ENCODE measurements around the gene G6PC3.

G6PC3 gene

DNA sequence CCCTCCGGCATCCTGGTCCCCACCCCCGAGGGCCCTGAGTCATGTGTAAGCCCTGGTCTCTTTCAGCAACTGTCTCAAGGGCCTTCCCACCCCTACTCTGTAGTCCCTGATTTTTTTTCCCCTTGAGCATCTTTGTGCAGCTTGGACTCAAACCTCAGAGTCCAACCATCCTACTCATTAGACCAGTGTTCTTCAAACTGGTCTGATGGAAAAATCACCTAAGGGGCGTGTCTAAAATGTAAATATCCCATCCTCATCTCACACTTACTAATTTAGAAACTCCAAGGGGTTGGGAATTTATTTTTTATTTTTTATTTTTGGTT is 624 bp downstream of the G6PC3 start:
- DNase-seq (ENCODE audit: extremely low read depth, low read depth) = no peak
- TF ChIP-seq, protein P1, sequence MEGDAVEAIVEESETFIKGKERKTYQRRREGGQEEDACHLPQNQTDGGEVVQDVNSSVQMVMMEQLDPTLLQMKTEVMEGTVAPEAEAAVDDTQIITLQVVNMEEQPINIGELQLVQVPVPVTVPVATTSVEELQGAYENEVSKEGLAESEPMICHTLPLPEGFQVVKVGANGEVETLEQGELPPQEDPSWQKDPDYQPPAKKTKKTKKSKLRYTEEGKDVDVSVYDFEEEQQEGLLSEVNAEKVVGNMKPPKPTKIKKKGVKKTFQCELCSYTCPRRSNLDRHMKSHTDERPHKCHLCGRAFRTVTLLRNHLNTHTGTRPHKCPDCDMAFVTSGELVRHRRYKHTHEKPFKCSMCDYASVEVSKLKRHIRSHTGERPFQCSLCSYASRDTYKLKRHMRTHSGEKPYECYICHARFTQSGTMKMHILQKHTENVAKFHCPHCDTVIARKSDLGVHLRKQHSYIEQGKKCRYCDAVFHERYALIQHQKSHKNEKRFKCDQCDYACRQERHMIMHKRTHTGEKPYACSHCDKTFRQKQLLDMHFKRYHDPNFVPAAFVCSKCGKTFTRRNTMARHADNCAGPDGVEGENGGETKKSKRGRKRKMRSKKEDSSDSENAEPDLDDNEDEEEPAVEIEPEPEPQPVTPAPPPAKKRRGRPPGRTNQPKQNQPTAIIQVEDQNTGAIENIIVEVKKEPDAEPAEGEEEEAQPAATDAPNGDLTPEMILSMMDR (IDR thresholded peaks at IDR 0.05; ENCODE audit: low read depth, low read length) = no peak

DNA sequence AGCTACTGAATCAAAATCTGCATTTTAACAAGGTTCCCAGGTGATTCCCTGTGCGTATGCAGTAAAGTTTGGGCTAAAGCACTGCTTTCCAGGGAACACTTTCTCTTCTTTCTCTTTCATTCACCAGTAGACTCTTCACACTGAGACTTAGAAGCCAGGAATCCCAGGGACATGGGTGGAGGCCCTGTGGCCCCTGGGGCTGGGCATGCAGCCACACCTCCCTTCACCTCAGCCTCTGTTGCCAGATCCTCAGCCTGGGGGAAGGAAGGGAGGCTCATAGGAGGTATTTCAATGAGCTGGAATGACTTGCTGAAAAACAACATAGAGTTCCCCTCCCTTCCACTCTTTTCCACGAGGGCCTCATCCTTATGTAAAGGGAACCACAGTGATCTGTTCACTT is 1.2 kb downstream of the G6PC3 start:
- TF ChIP-seq, protein P1 (IDR thresholded peaks at IDR 0.05; ENCODE audit: low read depth, low read length) = no peak
- no peak for DNase-seq (ENCODE audit: extremely low read depth, low read depth)

DNA sequence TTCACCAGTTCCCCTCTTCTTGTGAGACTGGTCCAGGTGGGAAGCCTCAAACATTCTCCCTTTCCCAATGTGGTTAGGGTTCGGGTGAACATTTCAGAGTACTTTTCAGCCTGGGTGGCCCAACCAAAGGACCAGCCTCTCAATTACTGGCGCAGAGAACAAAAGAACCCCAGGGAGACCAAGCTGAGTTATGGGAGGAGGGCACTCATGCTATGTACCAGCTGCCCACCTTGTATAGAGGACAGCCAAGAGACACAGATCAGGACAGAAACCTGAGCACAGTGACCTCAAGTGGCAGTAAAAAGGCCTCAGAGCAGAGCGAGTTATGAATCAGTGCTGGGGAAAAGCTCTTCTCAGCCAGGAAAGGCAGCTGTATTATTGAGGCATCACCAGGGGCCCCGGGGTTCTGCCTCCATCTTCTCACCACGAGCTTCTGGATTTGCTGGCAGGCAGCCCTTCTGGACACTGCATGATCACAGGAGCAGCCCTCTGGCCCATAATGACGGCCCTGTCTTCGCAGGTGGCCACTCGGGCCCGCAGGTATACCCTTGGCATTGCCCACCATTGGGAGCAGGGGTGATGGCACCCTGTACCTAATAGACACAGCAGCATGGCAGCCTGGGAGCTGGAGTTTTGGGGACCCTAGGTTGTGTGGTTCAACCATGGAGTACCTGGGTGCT is 3.8 kb downstream of the G6PC3 start:
- no peak for DNase-seq (ENCODE audit: extremely low read depth, low read depth)
- TF ChIP-seq, protein P1 (IDR thresholded peaks at IDR 0.05; ENCODE audit: low read depth, low read length) = no peak

DNA sequence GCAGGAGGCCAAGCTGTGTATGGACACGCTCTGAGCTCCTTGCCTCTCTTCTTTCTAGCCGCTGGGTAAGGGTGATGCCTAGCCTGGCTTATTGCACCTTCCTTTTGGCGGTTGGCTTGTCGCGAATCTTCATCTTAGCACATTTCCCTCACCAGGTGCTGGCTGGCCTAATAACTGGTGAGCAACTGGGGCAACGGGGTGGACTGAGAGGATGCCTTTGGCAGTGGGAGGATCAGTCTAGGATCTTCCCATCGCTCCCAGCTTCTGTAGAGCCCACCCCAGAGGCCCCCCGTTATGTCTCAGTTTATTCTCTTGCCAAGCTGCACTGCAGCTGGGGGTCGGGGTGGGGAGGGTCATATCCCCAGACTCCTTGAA is 4.4 kb downstream of the G6PC3 start:
- TF ChIP-seq, protein P1 (IDR thresholded peaks at IDR 0.05; ENCODE audit: low read depth, low read length) = no peak
- no peak for DNase-seq (ENCODE audit: extremely low read depth, low read depth)

DNA sequence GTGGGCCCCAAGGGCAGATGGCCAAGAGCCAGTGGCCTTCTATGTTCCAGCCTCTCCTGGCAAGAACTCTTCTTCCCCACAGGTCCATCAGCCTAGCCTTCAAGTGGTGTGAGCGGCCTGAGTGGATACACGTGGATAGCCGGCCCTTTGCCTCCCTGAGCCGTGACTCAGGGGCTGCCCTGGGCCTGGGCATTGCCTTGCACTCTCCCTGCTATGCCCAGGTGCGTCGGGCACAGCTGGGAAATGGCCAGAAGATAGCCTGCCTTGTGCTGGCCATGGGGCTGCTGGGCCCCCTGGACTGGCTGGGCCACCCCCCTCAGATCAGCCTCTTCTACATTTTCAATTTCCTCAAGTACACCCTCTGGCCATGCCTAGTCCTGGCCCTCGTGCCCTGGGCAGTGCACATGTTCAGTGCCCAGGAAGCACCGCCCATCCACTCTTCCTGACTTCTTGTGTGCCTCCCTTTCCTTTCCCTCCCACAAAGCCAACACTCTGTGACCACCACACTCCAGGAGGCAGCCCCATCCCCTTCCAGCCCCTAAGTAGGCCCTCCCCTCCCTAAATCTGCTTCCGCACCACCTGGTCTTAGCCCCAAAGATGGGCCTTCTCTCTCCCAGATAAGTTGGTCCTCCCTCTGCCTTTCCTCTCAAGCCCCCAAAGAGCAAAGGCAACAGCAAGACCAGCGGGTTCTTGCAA is 5.2 kb downstream of the G6PC3 start:
- no peak for DNase-seq (ENCODE audit: extremely low read depth, low read depth)
- TF ChIP-seq, protein P1 (IDR thresholded peaks at IDR 0.05; ENCODE audit: low read depth, low read length) = no peak

DNA sequence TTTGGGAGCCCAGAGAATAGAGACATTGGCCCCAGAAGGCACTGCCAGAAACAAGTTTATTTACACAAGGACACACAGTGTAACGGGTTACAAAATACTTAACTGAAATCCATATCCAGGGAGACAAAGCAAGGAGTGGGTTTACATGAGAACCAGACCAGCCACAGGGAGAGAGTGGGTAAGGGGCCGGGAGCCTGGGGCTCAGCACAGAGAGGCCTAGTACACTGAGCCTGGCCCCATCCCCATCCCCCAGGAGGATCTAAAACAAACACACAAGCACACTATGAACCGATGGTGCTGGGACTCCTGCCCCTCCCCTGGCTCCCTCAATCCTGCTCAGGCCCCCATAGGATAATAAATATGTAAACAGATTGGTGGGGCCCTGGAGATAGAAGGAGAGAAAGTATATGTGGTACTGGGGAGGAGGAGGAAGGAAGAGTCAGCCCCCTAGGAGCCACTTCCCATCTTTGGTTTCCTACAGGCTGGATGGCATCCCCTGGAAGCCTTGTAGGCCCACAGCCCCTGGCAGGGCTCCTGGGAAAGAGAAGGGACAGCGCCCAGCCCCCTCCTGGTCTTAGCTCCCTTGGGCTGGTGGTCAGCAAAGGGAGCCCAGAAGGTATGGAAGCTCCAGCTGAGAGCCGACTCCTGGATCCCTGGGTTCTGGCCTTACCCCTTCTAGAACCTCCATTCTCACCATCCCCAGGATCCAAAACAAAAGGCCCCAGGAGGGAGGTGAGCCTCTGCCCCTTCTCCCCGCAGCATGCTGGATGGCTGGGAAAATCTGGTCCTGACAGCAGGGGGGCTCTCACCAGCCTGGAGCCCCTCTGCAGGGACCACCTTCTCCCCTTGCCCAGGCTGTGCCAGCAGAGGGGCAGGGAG is 6.4 kb downstream of the G6PC3 start:
- TF ChIP-seq, protein P1 (IDR thresholded peaks at IDR 0.05; ENCODE audit: low read depth, low read length) = no peak
- no peak for DNase-seq (ENCODE audit: extremely low read depth, low read depth)

DNA sequence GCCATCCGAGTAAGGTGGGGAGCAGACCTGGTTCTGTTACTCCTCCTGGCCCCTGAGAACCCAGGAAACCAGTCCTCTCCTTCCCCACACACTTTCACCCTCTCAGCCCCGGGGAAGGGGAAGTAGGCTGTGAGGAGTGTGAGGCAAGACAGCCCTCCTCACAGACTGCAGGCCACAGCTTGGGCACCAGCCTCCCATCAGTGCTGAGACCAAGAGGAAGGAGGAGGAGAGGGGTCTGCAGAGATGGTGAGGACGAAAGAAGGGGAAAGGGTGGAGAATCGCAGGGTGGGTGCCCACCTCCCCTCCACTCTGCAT is 7.0 kb downstream of the G6PC3 start:
- TF ChIP-seq, protein P1 (IDR thresholded peaks at IDR 0.05; ENCODE audit: low read depth, low read length) = no peak
- DNase-seq (ENCODE audit: extremely low read depth, low read depth) = no peak
